ENCODE results near the gene COL5A1. TPM values are rescaled to one million over a fixed set of nuclear protein-coding genes. Genes with fewer than 3 reads are reported as not detected.

Gene COL5A1
- total RNA-seq, 2 donors from 2014 or later: 127 to 129 TPM

DNA sequence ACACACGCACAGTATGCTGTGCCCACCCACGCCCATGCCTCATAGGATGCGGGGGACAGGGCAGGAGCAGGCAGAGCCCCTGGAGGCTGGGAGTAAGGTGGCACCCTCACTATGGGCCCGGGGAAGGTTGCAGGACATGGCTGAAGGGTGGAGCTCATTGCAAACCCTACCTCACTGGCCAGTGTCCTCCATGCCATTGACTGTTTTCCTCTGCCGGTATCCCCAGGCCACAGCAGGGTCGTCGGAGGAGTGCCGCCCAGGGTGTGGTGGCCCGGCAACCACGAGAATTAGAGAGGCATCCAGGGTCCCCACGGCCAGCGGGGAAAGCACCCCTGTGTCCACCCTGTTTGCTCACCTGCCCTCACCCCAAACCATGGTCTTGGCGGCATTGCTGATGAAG is 179.3 kb downstream of the COL5A1 start:
- Histone ChIP-seq H3K27ac (no peak overlapping the region), H3K27me3 (replicated peaks; ENCODE audit: insufficient read depth) (no peaks in the 10 kb centered on the region), H3K4me1 (ENCODE audit: control insufficient read depth in 1 of 2, low read depth in 2 of 2) (no peaks in the 10 kb centered on the region), H3K9me3 (no peaks in the 10 kb centered on the region), H3K4me3 (no peak overlapping the region), H3K36me3 (peaks cover 75% of the 10 kb centered on the region)
- TF ChIP-seq, protein P1, sequence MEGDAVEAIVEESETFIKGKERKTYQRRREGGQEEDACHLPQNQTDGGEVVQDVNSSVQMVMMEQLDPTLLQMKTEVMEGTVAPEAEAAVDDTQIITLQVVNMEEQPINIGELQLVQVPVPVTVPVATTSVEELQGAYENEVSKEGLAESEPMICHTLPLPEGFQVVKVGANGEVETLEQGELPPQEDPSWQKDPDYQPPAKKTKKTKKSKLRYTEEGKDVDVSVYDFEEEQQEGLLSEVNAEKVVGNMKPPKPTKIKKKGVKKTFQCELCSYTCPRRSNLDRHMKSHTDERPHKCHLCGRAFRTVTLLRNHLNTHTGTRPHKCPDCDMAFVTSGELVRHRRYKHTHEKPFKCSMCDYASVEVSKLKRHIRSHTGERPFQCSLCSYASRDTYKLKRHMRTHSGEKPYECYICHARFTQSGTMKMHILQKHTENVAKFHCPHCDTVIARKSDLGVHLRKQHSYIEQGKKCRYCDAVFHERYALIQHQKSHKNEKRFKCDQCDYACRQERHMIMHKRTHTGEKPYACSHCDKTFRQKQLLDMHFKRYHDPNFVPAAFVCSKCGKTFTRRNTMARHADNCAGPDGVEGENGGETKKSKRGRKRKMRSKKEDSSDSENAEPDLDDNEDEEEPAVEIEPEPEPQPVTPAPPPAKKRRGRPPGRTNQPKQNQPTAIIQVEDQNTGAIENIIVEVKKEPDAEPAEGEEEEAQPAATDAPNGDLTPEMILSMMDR (IDR thresholded peaks at IDR 0.05): no peak
- no peak for DNase-seq (ENCODE audit: low spot score)
- ATAC-seq (ENCODE audit: insufficient number of reproducible peaks, low FRiP score, low read depth): no peak

DNA sequence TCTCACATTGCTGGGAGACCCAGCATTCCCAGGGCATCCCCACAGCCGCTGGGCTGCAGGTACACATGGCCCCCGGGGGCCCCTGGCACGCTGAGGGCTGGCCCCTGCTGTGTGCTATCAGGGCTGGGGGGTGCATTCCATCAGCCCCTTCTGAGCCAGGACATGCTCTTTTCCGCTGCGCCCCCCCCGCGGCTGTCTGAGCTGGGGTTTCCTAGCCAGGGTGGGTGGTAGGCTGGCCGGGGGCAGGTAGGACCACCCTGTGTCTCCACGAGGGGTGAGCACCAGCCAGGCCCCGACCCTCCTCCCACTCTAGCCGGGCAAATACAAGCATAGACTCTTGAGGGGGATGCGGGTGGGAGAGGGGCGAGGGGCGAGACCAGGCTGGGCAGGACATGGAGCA is 180.9 kb downstream of the COL5A1 start:
- TF ChIP-seq, protein P1 (IDR thresholded peaks at IDR 0.05): no peak
- H3K4me3 ChIP-seq: no peak overlapping the region
- peaks cover 67% of the 10 kb centered on the region for H3K36me3 ChIP-seq
- no peaks in the 10 kb centered on the region for H3K9me3 ChIP-seq
- no peaks in the 10 kb centered on the region for H3K4me1 ChIP-seq (ENCODE audit: control insufficient read depth in 1 of 2, low read depth in 2 of 2)
- ATAC-seq (ENCODE audit: insufficient number of reproducible peaks, low FRiP score, low read depth) (no peak), DNase-seq (ENCODE audit: low spot score) (no peak)
- no peaks in the 10 kb centered on the region for H3K27me3 ChIP-seq (replicated peaks; ENCODE audit: insufficient read depth)
- no peak overlapping the region for H3K27ac ChIP-seq

DNA sequence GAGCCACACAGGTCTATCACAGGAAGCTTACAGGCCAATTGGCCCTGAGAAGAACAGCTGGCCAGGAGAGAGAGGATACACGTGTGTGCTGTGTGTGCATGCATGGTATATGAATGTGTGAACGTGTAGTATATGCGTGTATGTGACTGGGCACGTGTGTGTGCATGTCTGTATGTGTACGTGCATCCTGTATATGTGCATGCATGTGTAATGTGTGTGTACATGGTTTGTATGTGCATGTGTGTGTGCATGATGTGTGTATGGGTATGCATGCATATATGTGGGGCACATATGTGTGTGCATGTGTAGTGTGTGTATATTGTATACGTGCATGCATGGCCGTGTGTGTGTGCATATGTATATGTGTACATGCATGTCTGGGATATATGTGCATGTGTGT is 182.0 kb downstream of the COL5A1 start:
- Histone ChIP-seq H3K27me3 (replicated peaks; ENCODE audit: insufficient read depth) (no peaks in the 10 kb centered on the region), H3K36me3 (peaks cover 63% of the 10 kb centered on the region), H3K4me3 (no peak overlapping the region), H3K27ac (no peak overlapping the region), H3K9me3 (no peaks in the 10 kb centered on the region), H3K4me1 (ENCODE audit: control insufficient read depth in 1 of 2, low read depth in 2 of 2) (no peaks in the 10 kb centered on the region)
- TF ChIP-seq, protein P1 (IDR thresholded peaks at IDR 0.05): no peak
- ATAC-seq (ENCODE audit: insufficient number of reproducible peaks, low FRiP score, low read depth): no peak
- DNase-seq (ENCODE audit: low spot score): no peak

DNA sequence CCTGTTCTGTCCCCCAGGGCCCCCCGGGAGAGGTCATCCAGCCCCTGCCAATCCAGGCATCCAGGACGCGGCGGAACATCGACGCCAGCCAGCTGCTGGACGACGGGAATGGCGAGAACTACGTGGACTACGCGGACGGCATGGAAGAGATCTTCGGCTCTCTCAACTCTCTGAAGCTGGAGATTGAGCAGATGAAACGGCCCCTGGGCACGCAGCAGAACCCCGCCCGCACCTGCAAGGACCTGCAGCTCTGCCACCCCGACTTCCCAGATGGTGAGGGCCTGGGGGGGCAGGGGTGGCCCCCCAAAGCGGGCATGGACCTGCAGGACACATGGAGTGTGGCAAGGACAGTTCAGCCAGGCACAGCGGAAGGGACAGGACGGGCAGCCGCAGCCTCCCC is 183.0 kb downstream of the COL5A1 start:
- Histone ChIP-seq H3K27me3 (replicated peaks; ENCODE audit: insufficient read depth) (no peaks in the 10 kb centered on the region), H3K9me3 (no peaks in the 10 kb centered on the region), H3K4me3 (no peak overlapping the region), H3K4me1 (ENCODE audit: control insufficient read depth in 1 of 2, low read depth in 2 of 2) (no peaks in the 10 kb centered on the region), H3K36me3 (peaks cover 63% of the 10 kb centered on the region), H3K27ac (no peak overlapping the region)
- DNase-seq (ENCODE audit: low spot score): no peak
- no peak for ATAC-seq (ENCODE audit: insufficient number of reproducible peaks, low FRiP score, low read depth)
- TF ChIP-seq, protein P1 (IDR thresholded peaks at IDR 0.05): no peak

DNA sequence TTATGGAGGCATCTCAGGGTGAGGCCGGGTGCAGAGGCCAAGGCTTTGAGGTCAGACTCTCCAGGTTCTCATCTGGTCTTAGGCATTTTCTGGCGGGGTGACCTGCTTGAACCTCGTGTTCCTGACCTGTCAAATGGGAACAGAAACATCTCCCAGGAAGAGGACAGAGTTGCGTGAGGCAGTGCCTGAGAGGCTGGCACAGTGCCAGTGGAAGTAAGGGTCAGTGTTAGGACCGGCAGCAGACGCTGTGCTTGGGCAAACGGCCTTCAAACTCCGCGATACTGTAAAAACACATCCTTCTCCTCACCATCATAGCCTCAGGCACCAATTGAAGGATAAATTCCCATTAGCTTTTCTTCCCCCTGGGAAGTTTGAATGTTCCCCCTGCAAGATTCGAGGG is 183.4 kb downstream of the COL5A1 start:
- Histone ChIP-seq H3K4me3 (no peak overlapping the region), H3K27ac (no peak overlapping the region), H3K36me3 (peaks cover 64% of the 10 kb centered on the region), H3K27me3 (replicated peaks; ENCODE audit: insufficient read depth) (no peaks in the 10 kb centered on the region), H3K4me1 (ENCODE audit: control insufficient read depth in 1 of 2, low read depth in 2 of 2) (no peaks in the 10 kb centered on the region), H3K9me3 (no peaks in the 10 kb centered on the region)
- TF ChIP-seq, protein P1 (IDR thresholded peaks at IDR 0.05): no peak
- ATAC-seq (ENCODE audit: insufficient number of reproducible peaks, low FRiP score, low read depth) (no peak), DNase-seq (ENCODE audit: low spot score) (no peak)
